NCI-H2171 (cell line): ENCODE results near the gene SLC43A2.
"Not testable (repeated sequence)": the region's sequence is repeated elsewhere in the genome, so short reads cannot be mapped to it uniquely, and the experiment has no call there.

Experiments used
- DNase-seq: peaks from one replicate; lab custom pipeline; 2025; lab: John Stamatoyannopoulos, UW

SLC43A2 gene

DNA sequence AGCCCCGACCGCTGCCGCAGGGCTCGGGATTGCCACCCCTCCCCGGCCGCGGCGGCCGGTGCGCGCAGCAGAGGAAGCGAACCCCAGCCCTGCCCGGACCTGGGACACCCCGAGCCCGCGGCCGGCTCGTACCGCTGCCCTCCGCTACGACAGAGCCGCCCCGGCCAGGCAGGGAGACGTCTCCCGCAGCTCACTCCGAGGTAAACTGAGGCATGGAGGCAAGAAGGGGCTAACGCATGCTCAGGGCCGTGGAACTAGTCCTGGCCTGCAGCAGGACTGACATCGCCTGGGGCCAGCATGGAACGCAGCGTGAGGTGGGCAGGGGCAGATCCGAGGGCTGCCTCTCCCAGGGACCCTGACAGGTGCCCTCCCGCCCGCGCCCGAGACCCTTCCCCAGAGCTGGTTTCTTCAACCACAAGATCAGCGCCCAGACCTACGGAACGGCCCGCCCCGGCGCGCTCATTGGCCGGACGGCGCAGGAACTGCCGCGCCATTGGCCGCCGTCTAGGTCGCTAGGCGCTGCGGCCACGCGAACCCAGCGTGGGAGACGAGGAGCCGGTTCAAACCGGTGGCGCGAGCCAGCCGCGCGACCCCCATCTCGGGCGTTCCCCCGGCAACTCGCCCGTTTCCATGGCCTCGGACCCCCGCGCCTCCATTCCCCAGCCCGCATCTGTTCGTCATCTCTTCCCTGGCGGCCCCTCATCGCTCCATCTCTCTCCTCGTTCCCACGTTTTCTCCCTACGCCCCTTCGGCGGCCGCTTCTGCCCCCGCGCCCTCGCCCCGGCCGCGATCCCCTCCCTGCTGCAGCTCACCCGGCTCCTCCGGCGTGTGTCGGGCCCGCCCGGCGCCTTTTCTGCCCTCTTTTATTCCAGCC is at the start of gene SLC43A2:
TSS of gene SLC43A2 (minus strand) at position 853 of the 874 bp plus-strand sequence. CDS start 960 bp downstream, outside the sequence.
- DNase-seq, result peak; percentile 97

DNA sequence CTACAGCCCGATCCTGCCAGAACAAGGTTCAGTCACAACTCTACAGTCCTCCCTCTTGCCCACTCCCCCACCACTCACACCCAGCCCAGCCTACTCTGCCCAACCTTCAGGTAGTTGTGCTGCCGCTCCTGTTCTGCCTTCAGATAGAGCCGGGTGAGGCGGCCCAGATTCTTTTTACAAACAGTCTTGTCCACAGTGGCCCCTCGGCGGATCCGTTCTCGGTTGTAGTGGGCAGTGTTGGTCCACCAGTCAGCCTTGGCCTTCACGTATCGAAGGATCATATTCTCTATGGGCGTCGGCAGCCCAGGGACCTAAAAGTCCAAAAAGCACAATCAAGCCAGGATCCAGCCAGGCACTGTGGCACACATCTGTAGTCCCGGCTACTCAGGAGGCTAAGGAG is 47.8 kb upstream of the SLC43A2 start:
- DNase-seq, result no peak

DNA sequence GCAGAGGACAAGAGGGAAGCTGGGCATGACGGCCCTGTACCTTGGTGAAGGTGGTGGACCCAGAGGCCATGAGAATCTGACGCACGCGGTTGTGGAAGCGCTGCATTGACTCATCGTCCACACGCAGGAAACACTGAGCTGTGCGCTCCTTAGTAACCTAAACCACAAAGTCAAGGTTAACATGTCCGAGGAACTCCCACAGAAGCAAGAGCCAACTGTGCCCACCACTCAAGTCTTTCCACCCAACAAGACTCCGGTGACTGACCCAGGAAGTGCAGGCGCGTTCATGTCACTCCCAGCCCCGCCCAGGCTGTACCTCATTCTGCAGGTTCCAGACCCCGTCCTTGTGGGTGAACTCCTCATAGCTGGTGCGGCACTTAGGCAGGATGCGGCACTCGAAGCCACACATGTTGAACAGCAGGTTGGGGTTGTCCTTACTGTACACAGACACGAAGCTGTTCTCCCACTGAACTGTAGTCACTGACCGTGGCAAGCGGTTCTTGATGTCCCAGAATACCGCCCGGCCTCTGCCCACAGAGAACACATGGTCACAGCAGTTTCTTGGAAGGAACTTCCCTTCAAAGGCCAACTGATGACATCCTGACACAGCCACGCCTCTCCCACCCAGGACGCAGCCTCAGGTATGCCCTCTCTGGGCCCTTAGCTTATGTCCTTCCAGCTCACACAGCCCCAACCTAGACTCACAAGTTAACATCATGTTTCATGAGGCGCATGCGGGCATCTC is 44.6 kb upstream of the SLC43A2 start:
- no peak for DNase-seq

DNA sequence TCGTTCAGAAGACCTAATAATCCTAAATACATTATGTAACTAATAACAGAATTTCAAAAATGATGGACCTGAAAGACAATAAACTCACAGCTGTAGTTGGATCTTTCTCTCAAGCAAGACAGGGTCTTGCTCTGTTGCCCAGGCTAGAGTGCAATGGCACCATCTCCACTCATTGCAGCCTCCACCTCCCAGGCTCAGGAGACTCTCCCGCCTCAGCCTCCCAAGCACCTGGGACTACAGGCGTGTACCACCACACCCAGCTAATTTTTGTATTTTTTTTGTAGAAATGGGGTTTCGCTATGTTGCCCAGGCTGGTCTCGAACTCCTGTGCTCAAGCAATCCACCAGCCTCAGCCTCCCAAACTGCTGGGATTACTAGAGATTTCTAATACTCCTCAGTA is 35.3 kb upstream of the SLC43A2 start:
- DNase-seq, result not testable (repeated sequence)

DNA sequence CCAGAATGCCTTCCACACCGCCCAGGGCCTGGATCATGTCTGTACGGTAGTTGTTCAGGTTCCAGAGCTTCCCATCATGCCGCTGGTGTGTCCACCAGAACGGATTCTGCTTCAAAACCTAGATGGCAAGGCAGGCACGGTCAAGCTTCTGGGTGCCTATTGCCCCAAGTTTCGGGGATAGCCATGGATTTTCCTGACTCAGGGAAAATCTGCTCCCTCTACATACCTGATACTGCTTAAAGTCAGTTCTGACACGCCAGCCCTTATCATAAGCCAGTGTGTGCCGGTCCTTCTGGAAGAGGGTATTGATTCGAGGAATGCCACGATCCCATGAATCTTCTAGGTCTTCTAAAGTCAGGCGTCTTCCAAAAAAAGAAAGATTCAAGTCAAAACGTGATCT is 32.4 kb upstream of the SLC43A2 start:
- no peak for DNase-seq

DNA sequence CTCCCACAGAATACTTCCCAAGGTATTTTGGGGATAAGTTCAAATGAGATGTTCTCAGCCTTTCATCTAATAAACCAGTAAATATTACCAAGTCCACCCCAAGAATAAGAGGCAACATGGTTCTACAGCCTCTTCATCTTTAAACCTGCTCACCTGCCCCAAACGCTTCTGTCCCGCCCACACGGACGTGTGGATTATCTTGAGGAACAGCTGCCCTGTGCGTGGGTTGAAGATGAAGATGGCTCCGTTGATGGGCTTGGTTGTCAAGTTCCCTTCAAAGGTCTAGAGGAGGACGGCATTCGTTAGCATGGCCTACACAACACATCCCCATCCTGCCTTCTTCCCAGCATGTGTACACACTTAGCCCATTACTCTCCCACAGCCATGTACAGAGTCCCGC is 29.5 kb upstream of the SLC43A2 start:
- DNase-seq, result no peak

DNA sequence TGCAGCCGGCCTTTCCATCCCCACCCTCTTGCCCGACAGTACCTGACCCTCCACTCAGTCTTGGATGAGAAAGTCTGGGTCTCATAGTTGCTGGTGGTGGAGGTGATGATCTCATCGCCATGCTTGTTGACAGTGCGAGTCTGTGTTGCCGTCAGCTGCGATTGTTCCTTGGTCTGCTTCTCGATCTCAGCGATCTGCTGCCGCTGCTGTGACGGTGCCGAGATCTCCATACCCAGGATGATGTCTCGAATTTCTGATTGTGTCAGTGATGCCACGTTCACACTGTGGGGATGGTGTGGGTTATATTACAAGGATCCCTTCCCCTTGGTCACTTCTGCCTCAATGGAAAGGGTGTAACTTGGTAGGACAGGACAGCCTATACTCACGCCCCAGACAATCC is 25.1 kb upstream of the SLC43A2 start:
- DNase-seq, result no peak

DNA sequence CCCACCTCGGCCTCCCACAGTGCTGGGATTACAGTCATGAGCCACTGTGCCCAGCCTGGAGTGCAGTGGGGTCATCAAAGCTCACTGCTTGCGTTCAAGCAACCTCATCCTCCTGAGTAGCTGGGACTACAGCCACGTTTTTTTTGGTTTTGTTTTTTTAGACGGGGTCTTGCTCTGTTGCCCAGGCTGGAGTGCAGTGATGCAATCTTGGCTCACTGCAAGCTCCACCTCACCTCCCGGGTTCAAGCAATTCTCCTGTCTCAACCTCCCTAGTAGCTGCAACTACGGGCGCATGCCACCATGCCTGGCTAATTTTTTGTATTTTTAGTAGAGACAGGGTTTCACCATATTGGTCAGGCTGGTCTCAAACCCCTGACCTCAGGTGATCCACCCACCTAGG is 24.2 kb upstream of the SLC43A2 start:
- DNase-seq, result not testable (repeated sequence)

DNA sequence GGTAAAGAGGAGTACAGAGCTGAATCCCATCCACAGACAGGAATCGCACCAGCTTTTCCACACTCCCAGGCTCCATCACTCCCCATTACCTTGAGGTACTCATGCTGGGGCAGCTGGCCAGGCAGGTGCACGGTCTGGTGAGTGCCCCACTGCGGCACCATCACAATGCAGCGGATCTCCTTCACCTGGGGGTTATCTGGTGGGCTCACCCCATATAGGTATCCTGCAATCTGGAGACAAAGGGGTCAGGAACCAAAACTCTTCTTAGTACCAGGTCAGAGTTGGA is 22.9 kb upstream of the SLC43A2 start:
- no peak for DNase-seq

DNA sequence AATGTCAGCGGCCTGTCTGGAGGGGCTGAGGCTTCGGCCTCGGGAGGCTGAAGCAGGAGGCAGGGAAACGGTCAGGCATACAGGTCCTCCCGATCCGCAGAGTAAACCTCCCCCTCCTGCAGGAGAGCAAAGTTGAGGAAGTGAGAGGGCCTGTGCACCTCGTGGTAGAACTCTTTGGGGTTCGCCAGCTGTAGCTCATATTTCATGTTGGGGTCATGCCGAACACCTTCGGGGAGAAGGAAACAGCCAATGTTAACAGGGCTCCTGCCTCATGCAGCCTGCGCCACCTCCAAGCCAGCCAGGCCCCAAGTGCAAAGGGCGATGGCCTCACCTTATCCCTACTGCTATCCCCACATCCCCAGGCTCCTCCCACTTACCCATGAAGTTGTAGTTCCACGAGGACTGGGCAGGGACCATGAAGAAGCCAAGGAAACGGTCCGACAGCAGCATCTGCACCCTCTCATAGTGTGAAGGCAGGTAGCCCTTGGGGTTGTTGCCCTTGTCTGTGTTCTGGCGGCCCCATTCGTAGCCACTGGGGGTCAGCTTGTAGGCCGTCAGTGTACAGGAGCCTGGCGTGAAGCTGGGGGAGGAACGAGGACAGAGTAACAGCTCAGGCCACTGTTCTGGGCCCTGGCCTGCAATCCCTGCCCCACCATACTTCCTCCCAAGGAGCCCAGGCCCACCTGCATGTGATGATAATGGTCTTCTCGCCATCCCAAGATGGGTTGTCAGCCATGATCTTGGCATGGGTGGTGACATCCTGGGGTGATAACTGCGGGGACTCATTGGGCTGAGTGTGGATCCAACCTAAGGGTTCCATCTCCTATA is 22.3 kb upstream of the SLC43A2 start:
- no peak for DNase-seq

DNA sequence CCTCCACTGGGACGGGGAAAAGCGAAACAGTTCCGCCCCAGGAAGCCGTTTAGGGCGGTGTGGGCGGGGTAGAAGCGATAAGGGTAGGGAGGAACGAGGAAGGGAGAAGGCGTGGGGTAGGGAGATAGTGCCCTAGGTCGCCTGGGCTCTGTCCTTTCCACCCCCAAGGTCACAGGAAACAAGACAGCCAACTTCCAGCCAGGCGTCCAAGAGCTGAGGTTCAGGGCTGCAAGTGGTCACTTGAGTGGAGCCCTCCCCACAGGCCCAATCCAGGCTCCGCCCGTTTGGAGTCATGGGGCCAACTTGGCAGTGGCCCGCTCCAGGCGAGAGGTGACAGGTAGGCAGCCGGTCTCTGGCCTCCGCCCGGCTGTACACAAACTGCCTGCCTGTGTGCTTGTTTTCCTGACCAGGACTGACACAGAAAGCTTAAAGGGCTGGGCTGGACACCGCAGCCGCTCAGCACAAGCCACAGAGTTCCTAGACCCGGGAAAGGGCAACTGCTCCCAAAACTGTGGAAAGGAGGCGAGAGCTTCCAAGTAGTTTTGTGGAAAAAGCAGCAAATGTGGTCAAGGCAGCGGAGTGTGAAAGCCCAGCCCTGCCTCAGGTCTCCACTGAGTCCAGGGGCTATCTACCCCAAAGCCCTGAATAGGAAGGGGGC is 21.3 kb upstream of the SLC43A2 start, which contains the start of gene RILP:
TSS of gene RILP (minus strand) at position 23 of the 658 bp plus-strand sequence. CDS start 62 bp downstream, outside the sequence.
- peak; percentile 52 for DNase-seq

DNA sequence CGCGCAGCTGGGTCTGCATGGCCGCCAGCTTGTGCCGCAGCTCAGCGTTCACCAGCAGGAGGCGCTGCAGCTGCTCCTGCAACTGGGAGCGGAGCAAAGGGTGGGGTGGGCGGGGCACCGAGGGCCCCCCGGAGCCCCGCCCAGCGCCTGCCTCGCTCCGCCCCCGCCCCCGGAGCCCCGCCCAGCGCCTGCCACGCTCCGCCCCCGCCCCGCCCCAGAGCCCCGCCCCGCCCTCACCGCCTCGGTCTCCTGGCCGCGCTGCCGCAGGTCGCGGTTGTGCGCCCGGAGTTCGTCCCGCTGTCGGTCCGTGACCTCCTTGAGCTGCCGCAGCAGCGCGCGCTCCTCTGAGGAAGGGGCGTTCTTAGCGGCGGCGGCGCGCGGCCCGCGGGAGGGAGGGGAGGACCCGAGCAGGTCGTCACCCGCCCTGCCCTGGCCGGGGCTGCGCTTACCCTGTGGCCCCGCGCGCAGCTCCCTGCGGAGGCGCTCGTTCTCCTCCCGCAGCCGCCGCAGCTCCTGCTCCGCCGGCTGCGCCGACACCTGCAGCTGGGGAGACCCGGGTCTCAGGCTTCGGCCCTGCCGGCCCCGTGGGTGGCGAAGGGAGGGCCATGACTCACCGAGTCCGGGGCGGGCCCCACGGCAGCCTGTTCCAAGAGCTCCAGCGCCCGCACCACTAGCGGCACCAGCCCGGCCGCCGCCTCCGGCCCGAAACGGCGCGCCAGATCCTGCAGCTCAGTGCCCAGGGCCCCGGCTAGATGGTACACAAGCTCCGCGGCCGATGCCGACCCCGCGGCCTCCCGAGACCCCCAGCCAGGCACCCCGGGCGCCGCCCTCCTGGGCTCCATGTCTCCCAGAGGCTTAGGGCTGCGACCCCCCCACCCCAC is 20.6 kb upstream of the SLC43A2 start:
- DNase-seq, result peak; percentile 97

DNA sequence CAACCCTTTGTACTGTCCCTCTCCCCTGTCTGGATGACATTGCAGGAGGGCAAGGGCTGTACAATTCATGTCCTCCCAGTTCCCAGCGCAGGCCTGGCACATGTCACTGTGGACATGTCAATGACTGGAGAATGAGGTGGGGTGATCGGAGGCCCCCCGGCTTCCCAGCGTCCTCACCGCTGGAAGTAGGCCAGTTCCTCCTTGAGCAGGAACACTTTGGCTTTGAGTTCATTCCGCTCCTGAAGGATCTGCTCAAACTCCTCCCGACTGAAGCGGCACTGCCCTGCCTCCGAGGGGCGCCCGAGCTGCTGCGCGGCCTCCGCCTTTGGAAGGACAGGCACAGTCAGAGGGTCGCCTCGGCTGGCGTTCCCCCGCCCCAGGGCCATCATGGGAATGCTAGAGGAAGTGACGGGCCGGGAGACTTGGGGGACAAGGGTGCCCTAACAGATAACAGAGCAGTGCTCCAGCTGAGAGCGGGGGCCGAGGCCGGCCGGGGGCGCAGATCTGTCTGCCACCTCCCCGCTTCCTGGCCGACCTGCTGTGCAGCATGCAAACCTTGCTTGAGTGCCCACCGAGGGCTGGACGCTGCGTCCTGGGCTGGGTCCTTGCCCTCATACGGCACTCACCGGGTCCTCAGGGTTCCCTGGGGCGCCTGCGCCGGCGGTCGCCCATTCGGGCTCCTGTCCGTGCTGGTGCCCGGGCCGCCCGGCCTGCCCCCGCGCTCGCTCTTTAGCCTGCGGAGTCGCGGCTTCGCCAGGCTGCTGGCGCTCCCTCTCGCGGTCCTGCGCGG is 19.7 kb upstream of the SLC43A2 start:
- peak; percentile 76 for DNase-seq

DNA sequence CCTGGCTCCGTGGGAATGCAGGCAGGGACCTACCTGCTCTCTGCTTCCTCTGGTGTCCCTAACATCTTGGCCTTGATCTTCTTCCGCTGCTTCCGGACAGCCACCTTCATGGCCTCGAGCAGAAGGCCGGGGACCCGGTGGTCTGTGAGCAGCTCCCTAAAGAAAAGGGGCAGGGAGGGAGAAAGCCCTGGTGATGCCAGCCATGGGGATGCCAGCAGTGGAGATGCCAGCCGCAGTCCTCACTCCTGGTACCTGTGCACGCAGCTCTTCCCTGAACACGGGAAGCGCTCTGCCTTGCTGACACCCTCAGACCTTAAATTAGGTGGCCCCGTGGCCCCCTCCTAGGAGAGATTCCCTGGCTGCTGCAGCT is 19.2 kb upstream of the SLC43A2 start:
- no peak for DNase-seq

DNA sequence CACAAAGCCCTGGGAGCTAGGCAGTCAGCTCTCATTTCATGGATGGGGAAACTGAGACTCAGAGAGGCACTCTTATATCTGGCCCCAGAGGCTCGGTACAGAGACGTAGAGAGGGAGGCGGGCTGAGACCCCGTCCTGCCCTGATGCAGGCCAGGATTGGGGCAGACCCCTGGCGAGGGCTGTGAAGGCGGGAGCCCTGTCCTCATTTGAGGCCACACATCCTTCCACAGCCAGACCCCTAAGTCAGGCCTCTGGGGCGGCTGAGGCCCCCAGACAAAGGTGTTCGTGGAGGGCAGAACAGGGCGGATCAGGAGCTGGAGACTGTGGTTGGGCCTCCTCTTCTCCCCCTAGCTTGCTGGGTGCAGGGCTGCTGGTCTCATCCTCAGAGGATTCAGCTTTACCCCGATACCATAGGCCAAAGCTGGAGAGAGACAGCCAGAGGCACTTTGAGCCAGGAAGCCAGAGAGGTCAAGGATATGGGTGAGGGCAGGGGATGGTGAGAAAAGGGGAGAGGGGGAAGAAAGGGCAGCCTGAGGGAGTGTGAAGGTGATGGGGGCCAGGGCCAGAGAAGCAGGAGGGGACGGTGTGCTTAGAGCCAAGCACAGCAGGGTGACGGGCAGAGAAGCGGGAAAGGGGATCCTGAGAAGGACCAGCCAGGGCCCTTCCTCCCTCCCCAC is 17.7 kb upstream of the SLC43A2 start:
- no peak for DNase-seq

DNA sequence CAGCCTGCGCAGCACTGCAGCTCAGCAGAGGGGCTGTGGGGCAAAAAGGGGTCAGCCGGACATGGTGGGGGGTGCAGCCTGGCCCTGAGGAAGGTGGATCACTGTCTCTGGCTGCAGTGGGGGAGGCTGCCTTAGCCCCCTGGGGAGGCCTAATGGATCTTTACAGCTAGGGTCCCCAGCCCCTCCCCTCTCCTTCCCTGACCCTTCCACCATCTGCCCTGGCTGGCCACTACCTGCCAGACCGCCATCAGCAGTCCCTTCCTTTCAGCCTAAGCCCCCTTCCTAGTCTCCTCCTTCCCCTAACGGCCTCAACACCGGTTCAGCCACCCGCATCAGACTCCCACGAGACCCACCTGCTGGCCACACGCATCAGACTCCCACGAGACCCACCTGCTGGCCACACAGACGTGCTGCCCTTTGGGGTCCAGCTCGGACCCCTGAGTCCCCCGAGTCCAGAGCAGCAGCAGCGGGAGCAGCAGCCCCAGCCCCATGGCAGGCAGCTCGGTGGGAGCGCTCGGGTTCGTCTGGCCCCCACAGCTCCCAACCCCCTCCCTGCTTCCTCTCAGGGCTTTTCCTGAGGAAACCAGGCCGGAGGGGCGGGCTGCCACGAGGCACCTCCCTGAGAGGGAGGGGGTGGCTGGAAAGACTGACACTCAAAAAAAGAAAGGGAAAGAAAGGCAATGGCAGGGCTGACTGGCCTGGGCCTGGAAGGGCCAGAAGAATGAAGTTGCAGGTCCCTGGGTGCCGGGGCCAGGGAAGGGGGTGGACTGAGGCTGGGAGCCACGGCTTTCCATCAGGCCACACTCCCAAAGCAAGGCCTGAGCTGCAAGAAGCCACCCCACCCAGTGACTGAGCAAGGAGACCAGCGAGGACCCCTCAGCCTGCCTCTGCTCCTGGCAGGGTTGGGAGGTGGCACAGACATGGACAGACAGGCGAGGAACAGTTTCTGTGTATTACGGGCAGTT is 16.9 kb upstream of the SLC43A2 start, which contains the start of gene SCARF1:
TSS of gene SCARF1 (minus strand) at position 526 of the 965 bp plus-strand sequence. CDS start at position 491, 35 bp downstream.
- DNase-seq, result no peak

DNA sequence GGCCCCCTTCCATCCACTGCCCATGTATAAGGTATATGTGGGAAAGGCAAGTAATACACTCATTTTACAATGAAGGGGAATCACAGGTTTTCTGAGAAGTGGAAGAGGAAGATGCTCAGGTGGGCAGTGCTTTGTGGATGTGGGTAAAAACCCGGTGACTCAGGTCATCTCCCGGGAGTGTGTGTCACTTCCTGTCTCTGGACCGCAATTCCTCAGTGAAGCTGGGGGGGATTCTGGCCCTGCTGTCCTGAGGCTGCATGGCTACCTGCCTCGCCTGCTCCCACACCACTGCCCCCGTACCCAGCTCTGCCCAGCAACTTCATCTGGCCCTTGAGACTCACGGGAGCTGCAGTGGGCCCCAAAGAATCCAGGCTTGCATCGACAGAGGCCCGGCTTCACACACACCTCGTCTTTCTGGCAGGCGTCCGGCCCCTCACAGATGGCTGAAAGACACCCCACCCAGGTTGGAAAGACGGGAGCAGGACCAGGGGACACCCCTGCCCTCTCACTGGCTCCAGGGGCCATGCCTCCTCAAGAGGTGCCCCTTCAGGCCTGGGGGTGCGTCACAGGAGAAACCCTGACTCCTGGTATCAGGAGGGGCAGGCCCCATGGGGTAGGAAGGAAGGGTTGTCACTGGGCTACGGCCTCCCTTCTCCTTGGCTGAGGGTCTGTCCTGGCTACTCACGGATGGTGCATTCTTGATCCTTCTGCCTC is 16.0 kb upstream of the SLC43A2 start:
- DNase-seq, result no peak
